GM12875 (cell line): ENCODE data around the gene COX8C.
"Not testable (repeated sequence)": the region's sequence is repeated elsewhere in the genome, so short reads cannot be mapped to it uniquely, and the experiment has no call there.

Experiments used
- H3K4me3 ChIP-seq: one replicate; pipeline ENCODE4 v1.5.1; 2011; ENCODE audit warnings: low read depth, low read length, control low read depth
- CTCF ChIP-seq: IDR thresholded peaks from 2 replicates; pipeline ENCODE4 v1.5.1; 2011; ENCODE audit warnings: low read depth, mild to moderate bottlenecking, control low read depth, inconsistent platforms, low read length, moderate library complexity, borderline replicate concordance; ENCODE audit not compliant: insufficient read depth

COX8C gene

GRCh38 chr14:93369713-93370266 is 22.8 kb downstream of the COX8C start:
- no peak overlapping the region for H3K4me3 ChIP-seq
- TF ChIP-seq CTCF, result no peak

- TF ChIP-seq CTCF, result no peak
- no peak overlapping the region for H3K4me3 ChIP-seq
Observed at GRCh38 chr14:93375673-93376156, 28.7 kb downstream of the COX8C start.

GRCh38 chr14:93379831-93380230 is 32.8 kb downstream of the COX8C start:
- H3K4me3 ChIP-seq, result no peak overlapping the region

GRCh38 chr14:93381644-93382043 is 34.7 kb downstream of the COX8C start:
- no peak overlapping the region for H3K4me3 ChIP-seq
- TF ChIP-seq CTCF, result no peak

More at GRCh38 chr14:93379831-93380230, 32.8 kb downstream of the COX8C start:
- TF ChIP-seq CTCF, result no peak

- not testable (repeated sequence) for H3K4me3 ChIP-seq
Observed at GRCh38 chr14:93384256-93384655, 37.3 kb downstream of the COX8C start.

GRCh38 chr14:93395231-93395630 is 48.2 kb downstream of the COX8C start:
- no peak for TF ChIP-seq CTCF
- no peak overlapping the region for H3K4me3 ChIP-seq

- no peak overlapping the region for H3K4me3 ChIP-seq
Observed at GRCh38 chr14:93396456-93396855, 49.5 kb downstream of the COX8C start.

More at GRCh38 chr14:93396456-93396855, 49.5 kb downstream of the COX8C start:
- no peak for TF ChIP-seq CTCF
